B cell (primary cell): ENCODE measurements around the gene AUTS2.

ENCODE experiments used
- EZH2 ChIP-seq: IDR thresholded peaks from 2 replicates; pipeline ENCODE4 v1.6.1; 2012; ENCODE audit warnings: borderline replicate concordance, low read depth, mild to moderate bottlenecking, moderate library complexity, low read length; ENCODE audit not compliant: insufficient read depth, poor library complexity, severe bottlenecking
- TF ChIP-seq, protein P1 (sequence below): fragments of 200-600 bp; IDR thresholded peaks from one replicate; pipeline ENCODE4 v1.8.0; 2022; ENCODE audit warnings: antibody characterized with exemption, mild to moderate bottlenecking

DNA sequence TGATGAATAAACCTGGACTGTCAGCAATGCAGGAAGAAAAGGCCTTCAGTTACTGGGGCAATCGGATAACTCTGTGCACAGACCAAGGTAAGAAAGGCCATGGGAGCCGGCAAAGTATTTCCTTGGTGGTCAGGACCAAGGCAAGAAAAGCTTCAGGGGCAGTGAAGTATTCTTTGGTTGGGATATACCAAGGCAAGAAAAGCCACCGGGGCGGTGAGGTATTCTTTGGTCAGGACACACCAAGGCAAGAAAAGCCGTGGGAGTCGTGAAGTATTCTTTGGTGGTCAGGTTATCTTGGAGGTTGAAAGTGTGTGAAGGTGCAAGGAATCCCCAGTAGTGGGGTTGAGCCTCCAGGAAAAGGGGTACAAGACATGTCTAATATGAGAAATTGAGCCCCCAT, 1238.7 kb downstream of the AUTS2 start:
- TF ChIP-seq, protein P1, sequence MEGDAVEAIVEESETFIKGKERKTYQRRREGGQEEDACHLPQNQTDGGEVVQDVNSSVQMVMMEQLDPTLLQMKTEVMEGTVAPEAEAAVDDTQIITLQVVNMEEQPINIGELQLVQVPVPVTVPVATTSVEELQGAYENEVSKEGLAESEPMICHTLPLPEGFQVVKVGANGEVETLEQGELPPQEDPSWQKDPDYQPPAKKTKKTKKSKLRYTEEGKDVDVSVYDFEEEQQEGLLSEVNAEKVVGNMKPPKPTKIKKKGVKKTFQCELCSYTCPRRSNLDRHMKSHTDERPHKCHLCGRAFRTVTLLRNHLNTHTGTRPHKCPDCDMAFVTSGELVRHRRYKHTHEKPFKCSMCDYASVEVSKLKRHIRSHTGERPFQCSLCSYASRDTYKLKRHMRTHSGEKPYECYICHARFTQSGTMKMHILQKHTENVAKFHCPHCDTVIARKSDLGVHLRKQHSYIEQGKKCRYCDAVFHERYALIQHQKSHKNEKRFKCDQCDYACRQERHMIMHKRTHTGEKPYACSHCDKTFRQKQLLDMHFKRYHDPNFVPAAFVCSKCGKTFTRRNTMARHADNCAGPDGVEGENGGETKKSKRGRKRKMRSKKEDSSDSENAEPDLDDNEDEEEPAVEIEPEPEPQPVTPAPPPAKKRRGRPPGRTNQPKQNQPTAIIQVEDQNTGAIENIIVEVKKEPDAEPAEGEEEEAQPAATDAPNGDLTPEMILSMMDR = no peak
- TF ChIP-seq EZH2 = no peak
